Activated B cell treated with CpG ODN at 0.5 μM for 24 hours (primary cell): ENCODE results near the gene SEC16B. TPM values are rescaled to one million over a fixed set of nuclear protein-coding genes. Genes with fewer than 3 reads are reported as not detected.

ENCODE experiments used
- ATAC-seq: fragments of 200-7000 bp; cut with Tn5 transposase; one replicate; pipeline ENCODE4 v1.10.0; 2021; ENCODE audit warnings: low read depth, mild to moderate bottlenecking, moderate library complexity
- CTCF ChIA-PET: fragments of 350-600 bp; sonication (Branson Sonifier 250); formaldehyde crosslinking; loops from one replicate; lab custom pipeline; 2021; ENCODE audit warnings: antibody characterized with exemption; lab: Charles Lee
- POLR2A ChIA-PET: fragments of 350-600 bp; sonication (Branson Sonifier 250); formaldehyde crosslinking; loops from one replicate; lab custom pipeline; 2021; ENCODE audit warnings: antibody characterized with exemption; lab: Charles Lee
- DNase-seq: peaks from one replicate; pipeline ENCODE4 v3.0.0; 2022
- H3K27ac Mint-ChIP-seq: one replicate; pipeline ENCODE4 v1.8.0; 2020; ENCODE audit warnings: mixed read lengths
- H3K27me3 Mint-ChIP-seq: one replicate; pipeline ENCODE4 v1.8.0; 2021; ENCODE audit warnings: mixed read lengths
- H3K36me3 Mint-ChIP-seq: one replicate; pipeline ENCODE4 v1.8.0; 2021; ENCODE audit warnings: low read depth, mixed read lengths
- H3K4me1 Mint-ChIP-seq: one replicate; pipeline ENCODE4 v1.8.0; 2021; ENCODE audit warnings: mixed read lengths
- H3K4me3 Mint-ChIP-seq: one replicate; pipeline ENCODE4 v1.8.0; 2020; ENCODE audit warnings: mild to moderate bottlenecking, mixed read lengths
- H3K9me3 Mint-ChIP-seq: one replicate; pipeline ENCODE4 v1.8.0; 2020; ENCODE audit warnings: mixed read lengths
- CTCF ChIP-seq: fragments of 200-600 bp; IDR thresholded peaks from one replicate; pipeline ENCODE4 v1.8.0; 2022; ENCODE audit warnings: antibody characterized with exemption, mild to moderate bottlenecking
- intact Hi-C: fragments of 100-400 bp; cut with micrococcal nuclease; formaldehyde crosslinking; loops from one replicate; pipeline ENCODE4 v1.15.1; 2024
- total RNA-seq: library from RNA; stranded (reverse); gene quantifications from 2 replicates; pipeline ENCODE4 v1.2.3, GENCODE V29; 2022

Gene SEC16B
- 0.07 TPM in 1 of 2 replicates, not detected in the other for total RNA-seq

GRCh38 chr1:177969825-177970371 is at the start of gene SEC16B:
SEC16B (minus strand) TSS chr1:177970058; CDS start chr1:177967981, 2,077 bp downstream.
- ChIA-PET CTCF (no interaction called here), POLR2A (no interaction called here)
- ATAC-seq (no peak), DNase-seq (no peak)
- Mint-ChIP-seq H3K36me3 (no peaks in the 10 kb centered on the region), H3K27me3 (peaks cover 4% of the 10 kb centered on the region), H3K4me1 (no peaks in the 10 kb centered on the region), H3K27ac (no peak within 1 kb of the TSS), H3K4me3 (no peak within 1 kb of the TSS), H3K9me3 (no peaks in the 10 kb centered on the region)
- no peak for TF ChIP-seq CTCF
- intact Hi-C loops = no loop called here

GRCh38 chr1:178019622-178020021 is 49.8 kb upstream of the SEC16B start:
- intact Hi-C loops = no loop called here
- no peak for DNase-seq
- no peak for TF ChIP-seq CTCF
- peaks cover 6% of the 10 kb centered on the region for H3K9me3 Mint-ChIP-seq
- no peak overlapping the region for H3K27ac Mint-ChIP-seq
- ChIA-PET POLR2A (no interaction called here), CTCF (no interaction called here)
- no peak overlapping the region for H3K4me3 Mint-ChIP-seq
- H3K27me3 Mint-ChIP-seq = peaks cover 14% of the 10 kb centered on the region
- H3K4me1 Mint-ChIP-seq = no peaks in the 10 kb centered on the region
- no peak for ATAC-seq
- H3K36me3 Mint-ChIP-seq = no peaks in the 10 kb centered on the region

- intact Hi-C loops = no loop called here
- Mint-ChIP-seq H3K27ac (no peak overlapping the region), H3K36me3 (no peaks in the 10 kb centered on the region), H3K4me3 (no peak overlapping the region), H3K4me1 (no peaks in the 10 kb centered on the region), H3K27me3 (peaks cover 11% of the 10 kb centered on the region), H3K9me3 (peaks cover 6% of the 10 kb centered on the region)
- no peak for TF ChIP-seq CTCF
- POLR2A ChIA-PET = no interaction called here
- DNase-seq (no peak), ATAC-seq (no peak)
- CTCF ChIA-PET = no interaction called here
Measured at GRCh38 chr1:178019208-178019607, 49.4 kb upstream of the SEC16B start.

- no peak overlapping the region for H3K4me3 Mint-ChIP-seq
- intact Hi-C loops = no loop called here
- CTCF ChIA-PET = no interaction called here
- no peak for TF ChIP-seq CTCF
- peaks cover 12% of the 10 kb centered on the region for H3K27me3 Mint-ChIP-seq
- no peak overlapping the region for H3K27ac Mint-ChIP-seq
- no peaks in the 10 kb centered on the region for H3K36me3 Mint-ChIP-seq
- peaks cover 6% of the 10 kb centered on the region for H3K9me3 Mint-ChIP-seq
- no peaks in the 10 kb centered on the region for H3K4me1 Mint-ChIP-seq
- no peak for DNase-seq
- no peak for ATAC-seq
- POLR2A ChIA-PET = no interaction called here
Measured at GRCh38 chr1:178017517-178017916, 47.7 kb upstream of the SEC16B start.

- Mint-ChIP-seq H3K4me1 (no peaks in the 10 kb centered on the region), H3K27ac (no peak overlapping the region), H3K27me3 (peaks cover 3% of the 10 kb centered on the region), H3K36me3 (no peaks in the 10 kb centered on the region), H3K9me3 (no peaks in the 10 kb centered on the region), H3K4me3 (no peak overlapping the region)
- POLR2A ChIA-PET = no interaction called here
- DNase-seq (no peak), ATAC-seq (no peak)
- intact Hi-C loops = no loop called here
- CTCF ChIA-PET = interaction anchor here (0.9 kb wide), 1 partner anchor 20 kb away, joined by 3 read pairs; no protein-coding TSS in a partner anchor
- TF ChIP-seq CTCF = no peak
Measured at GRCh38 chr1:178011864-178012503, 42.1 kb upstream of the SEC16B start.
